Heart right ventricle (tissue), 16 donors: ENCODE data around the gene HLA-DOA. TPM values are rescaled to one million over a fixed set of nuclear protein-coding genes. Genes with fewer than 3 reads are reported as not detected.
A peak's percentile ranks its signal among the peaks of the same experiment; 100 is the strongest.

Experiments
- ATAC-seq, 8 donors: fragments of 200-7000 bp; cut with Tn5 transposase; one replicate each; pipeline ENCODE4 v1.9.1; 2020; ENCODE audit warnings: mild to moderate bottlenecking in 8 of 8, moderate library complexity in 8 of 8, moderate number of reproducible peaks in 1 of 8
- DNase-seq, 2 donors: peaks; one replicate each; pipeline ENCODE4 v3.0.0-alpha.2; 2020
- H3K27ac ChIP-seq, 10 donors: fragments of 200-600 bp; sonication (generic) in 2 of 10; one replicate each; pipeline versions ENCODE4 v1.5.0 to v1.8.0; 2020 to 2022; ENCODE audit warnings: mild to moderate bottlenecking in 3 of 10
- H3K27me3 ChIP-seq, 7 donors: fragments of 200-600 bp; one replicate each; pipeline ENCODE4 v1.8.0; 2021 to 2022; ENCODE audit warnings: mild to moderate bottlenecking in 2 of 7
- H3K36me3 ChIP-seq, 9 donors: fragments of 200-600 bp; sonication (generic) in 1 of 9; one replicate each; pipeline versions ENCODE4 v1.5.0 to v1.8.0; 2020 to 2022; ENCODE audit warnings: mild to moderate bottlenecking in 2 of 9
- H3K4me1 ChIP-seq, 9 donors: fragments of 200-600 bp; sonication (generic) in 1 of 9; one replicate each; pipeline versions ENCODE4 v1.5.0 to v1.8.0; 2020 to 2022; ENCODE audit warnings: mild to moderate bottlenecking in 4 of 9
- H3K4me3 ChIP-seq, 10 donors: fragments of 200-600 bp; sonication (generic) in 2 of 10; one replicate each; pipeline versions ENCODE4 v1.5.0 to v1.8.0; 2020 to 2022; ENCODE audit warnings: mild to moderate bottlenecking in 7 of 10, moderate library complexity in 2 of 10
- H3K9me3 ChIP-seq, 11 donors: fragments of 200-600 bp in 10 of 11; sonication (generic) in 2 of 11; one replicate each; pipeline versions ENCODE4 v1.5.0 to v1.8.0; 2013 to 2022; ENCODE audit warnings: mild to moderate bottlenecking in 2 of 11, control low read depth in 1 of 11, moderate library complexity in 1 of 11
- CTCF ChIP-seq, 9 donors: fragments of 200-600 bp; sonication (generic) in 2 of 9; IDR thresholded peaks; one replicate each; pipeline versions ENCODE4 v1.5.0 to v1.8.0; 2021 to 2022; ENCODE audit warnings: antibody characterized with exemption in 9 of 9, mild to moderate bottlenecking in 5 of 9, moderate library complexity in 1 of 9
- WGBS, 2 donors: extraction: QIAGEN DNeasy Blood & Tissue Kit; methylation state at CpG; one replicate each; pipeline ENCODE4 v1.1.7; 2013; ENCODE audit warnings: inconsistent platforms in 1 of 2; 5-methylcytosine and 5-hydroxymethylcytosine counted together
- intact Hi-C, 10 donors: fragments of 100-400 bp; cut with DNase I; formaldehyde crosslinking; loops; one replicate each; pipeline versions ENCODE4 v1.11.1 to v1.14.2; 2022
- polyA plus RNA-seq, 2 donors: library from polyadenylated mRNA; stranded (reverse); fragments of 200-250 nt; gene quantifications; one replicate each; pipeline ENCODE4 v1.2.3, GENCODE V29; 2013
- total RNA-seq, 10 donors: library from RNA; stranded (reverse); fragmentation: NEBNext Ultra II Directional in 3 of 10; extraction: Animal tissue kit (Norgen Biotek cat#: 25700) in 3 of 10; gene quantifications; one replicate each; pipeline versions ENCODE4 v1.2.1 to v1.2.4, GENCODE V29; 2021 to 2023
- donor health status: Arrhythmogenic right ventricular cardiomyopathy.
- donor health status: ischemic (EF 13 %, LVEDD 7.1; RV severe dilation, severe dysfunction).
- donor health status: healthy with polysubstance abuse.
- donor health status: DM: no; HTN: yes; CAD: no.
- donor health status: DM: no; HTN: no; CAD: no.
- donor health status: ischemic (EF 25% LVEDD 6.9; RV normal size, moderate dysfunction).
- donor health status: ischemic (EF 25% LVEDD 5.7; RV mildly dilated, moderate dysfunction).
- donor health status: healthy.
- donor health status: DM: yes; HTN: yes; CAD: no.
- donor health status: Ischemic cardiomyopathy.
- donor health status: ischemic (EF 35%, LVEDD 5.7; RV mildly dilated, moderate dysfunction).
- donor health status: nonischemic (EF 11% LVEDD 7.7; RV severe dilation, severe dysfunction).
- donor health status: DM: yes; HTN: yes; CAD: no.
- donor health status: PGD.
- donor health status: ischemic (EF 29% LVEDD 5.4; RV normal size, mild dysfunction).
- donor health status: nonischemic (EF 23%, LVEDD 6.1; RV moderate dilation, normal function).

HLA-DOA gene
- total and polyA plus RNA-seq, 12 donors, result 0.65 to 22.8 (median 2.0) TPM

GRCh38 chr6:33000055-33000454 lies 9.3 kb downstream of the HLA-DOA start:
- Histone ChIP-seq H3K27me3 (peaks cover 0 to 48% (median 7%) of the 10 kb centered on the region in 7 donors), H3K36me3 (no peaks in the 10 kb centered on the region), H3K27ac (no peak overlapping the region), H3K4me1 (no peaks in the 10 kb centered on the region), H3K4me3 (no peak overlapping the region), H3K9me3 (no peaks in the 10 kb centered on the region)
- intact Hi-C loops, result loop anchor here in 2 of 10 donors (5.0 to 10.0 kb wide), 2 partner anchors 217 to 245 kb away; no protein-coding TSS in a partner anchor
- peak in 5 of 9 donors; percentile 28 to 51 (median 45) for TF ChIP-seq CTCF (IDR thresholded peaks at IDR 0.05)
- DNase-seq (no peak), ATAC-seq (no peak)
- WGBS, 2 donors, result 26 to 35% methylated on average over 8 of the region's 8 CpGs

GRCh38 chr6:32995448-32995847 lies 13.9 kb downstream of the HLA-DOA start:
- no peaks in the 10 kb centered on the region for H3K36me3 ChIP-seq
- DNase-seq (no peak), ATAC-seq (no peak)
- no peak overlapping the region for H3K27ac ChIP-seq
- no peaks in the 10 kb centered on the region for H3K4me1 ChIP-seq
- intact Hi-C loops, result loop anchor here in 1 of 10 donors (5.0 kb wide), 1 partner anchor 242 kb away; no protein-coding TSS in a partner anchor
- no peaks in the 10 kb centered on the region for H3K9me3 ChIP-seq
- peaks cover 0 to 34% (median 6%) of the 10 kb centered on the region in 7 donors for H3K27me3 ChIP-seq
- TF ChIP-seq CTCF (IDR thresholded peaks at IDR 0.05), result no peak
- WGBS, 2 donors, result 39 to 42% methylated on average over 2 of the region's 2 CpGs
- no peak overlapping the region for H3K4me3 ChIP-seq

GRCh38 chr6:32993363-32993973 lies 15.9 kb downstream of the HLA-DOA start:
- DNase-seq (no peak), ATAC-seq (no peak)
- TF ChIP-seq CTCF (IDR thresholded peaks at IDR 0.05), result no peak
- H3K4me1 ChIP-seq, result no peaks in the 10 kb centered on the region
- intact Hi-C loops, result no loop called here
- H3K4me3 ChIP-seq, result no peak overlapping the region
- no peaks in the 10 kb centered on the region for H3K9me3 ChIP-seq
- no peaks in the 10 kb centered on the region for H3K36me3 ChIP-seq
- WGBS, 2 donors, result 88 to 89% methylated on average over 9 of the region's 9 CpGs
- peaks cover 0 to 22% (median 3%) of the 10 kb centered on the region in 7 donors for H3K27me3 ChIP-seq
- no peak overlapping the region for H3K27ac ChIP-seq

- WGBS, 2 donors, result 77 to 78% methylated on average over 4 of the region's 4 CpGs
- Histone ChIP-seq H3K27me3 (peaks cover 0 to 18% (median 0%) of the 10 kb centered on the region in 7 donors), H3K4me3 (no peak overlapping the region), H3K4me1 (no peaks in the 10 kb centered on the region), H3K27ac (no peak overlapping the region), H3K36me3 (no peaks in the 10 kb centered on the region), H3K9me3 (no peaks in the 10 kb centered on the region)
- TF ChIP-seq CTCF (IDR thresholded peaks at IDR 0.05), result no peak
- DNase-seq (no peak), ATAC-seq (no peak)
- intact Hi-C loops, result no loop called here
Observed at GRCh38 chr6:32991972-32992371, 17.4 kb downstream of the HLA-DOA start.
